Fibroblast of lung (primary cell): ENCODE results near the gene JARID2. TPM values are rescaled to one million over a fixed set of nuclear protein-coding genes. Genes with fewer than 3 reads are reported as not detected.

Experiments
- DNase-seq, 2 donors: peaks; one replicate each; pipeline versions ENCODE4 v3.0.0 to v3.0.0-alpha.2; 2010; ENCODE audit warnings: low read depth in 2 of 2
- H2AFZ ChIP-seq: 2 replicates; pipeline ENCODE4 v1.5.1; 2012; ENCODE audit warnings: low read length, control low read depth, inconsistent platforms
- H3K27ac ChIP-seq: 2 replicates; pipeline ENCODE4 v1.5.1; 2011; ENCODE audit warnings: low read length, control low read depth; ENCODE audit not compliant: insufficient read depth
- H3K27me3 ChIP-seq: 2 replicates; pipeline ENCODE4 v1.5.1; 2011; ENCODE audit warnings: mild to moderate bottlenecking, low read length; ENCODE audit not compliant: control insufficient read depth, insufficient read depth
- H3K36me3 ChIP-seq: 2 replicates; pipeline ENCODE4 v1.5.1; 2011; ENCODE audit warnings: low read length; ENCODE audit not compliant: control insufficient read depth, insufficient read depth
- H3K4me1 ChIP-seq: 2 replicates; pipeline ENCODE4 v1.5.1; 2011; ENCODE audit warnings: low read length; ENCODE audit not compliant: control insufficient read depth, insufficient read depth; ENCODE audit errors: extremely low read depth
- H3K4me2 ChIP-seq: 2 replicates; pipeline ENCODE4 v1.5.1; 2011; ENCODE audit warnings: low read length, control low read depth; ENCODE audit not compliant: insufficient read depth; ENCODE audit errors: extremely low read depth
- H3K4me3 ChIP-seq, 4 experiments: fragments of 200-600 bp in 1 of 4; sonication (generic) in 1 of 4; replicated peaks in 1 of 4; 2 replicates each; pipeline ENCODE4 v1.5.1; 2011 to 2016; ENCODE audit warnings: low read length in 4 of 4, low read depth in 3 of 4, mild to moderate bottlenecking in 3 of 4, control low read depth in 2 of 4, inconsistent platforms in 1 of 4, mixed read lengths in 1 of 4; ENCODE audit not compliant: insufficient read depth in 1 of 4; ENCODE audit errors: control extremely low read depth in 1 of 4
- H3K79me2 ChIP-seq: 2 replicates; pipeline ENCODE4 v1.5.1; 2012; ENCODE audit warnings: mild to moderate bottlenecking, low read length, inconsistent platforms; ENCODE audit not compliant: control insufficient read depth, insufficient read depth
- H3K9ac ChIP-seq: 2 replicates; pipeline ENCODE4 v1.5.1; 2011; ENCODE audit warnings: mild to moderate bottlenecking, low read length, control low read depth; ENCODE audit not compliant: insufficient read depth
- H3K9me3 ChIP-seq: 2 replicates; pipeline ENCODE4 v1.5.1; 2012; ENCODE audit warnings: low read depth, low read length; ENCODE audit not compliant: control insufficient read depth, insufficient read depth
- H4K20me1 ChIP-seq: 2 replicates; pipeline ENCODE4 v1.5.1; 2011; ENCODE audit warnings: low read length; ENCODE audit not compliant: control insufficient read depth, insufficient read depth; ENCODE audit errors: extremely low read depth
- CTCF ChIP-seq, 2 donors: IDR thresholded peaks in 1 of 2; conservative IDR thresholded peaks in 1 of 2; 1 replicate in 1 of 2; 2 replicates in 1 of 2; pipeline ENCODE4 v1.5.1; 2011 to 2012; ENCODE audit warnings: low read length in 2 of 2, control low read depth in 1 of 2, inconsistent platforms in 1 of 2, low read depth in 1 of 2, mild to moderate bottlenecking in 1 of 2
- EZH2 ChIP-seq: IDR thresholded peaks from 2 replicates; pipeline ENCODE4 v1.5.1; 2012; ENCODE audit warnings: low read length, control low read depth, mild to moderate bottlenecking; ENCODE audit errors: missing control alignments
- polyA plus RNA-seq, 2 donors: library from polyadenylated mRNA; depleted of rRNA in 1 of 2; stranded (reverse) in 1 of 2; unstranded in 1 of 2; fragments of >200 nt; gene quantifications; 2 replicates each; pipeline ENCODE4 v1.2.1, GENCODE V29; 2011 to 2012; ENCODE audit warnings: missing spikeins in 1 of 2
- total RNA-seq: library from RNA; depleted of rRNA; stranded (reverse); fragments of >200 nt; gene quantifications from 2 replicates; pipeline ENCODE4 v1.2.1, GENCODE V29; 2014

The JARID2 gene
- total and polyA plus RNA-seq, 2 donors (not counting 1 experiment from before 2014, with no cell fraction given): 5.0 to 8.2 TPM

GRCh38 chr6:15218401-15218800, 27.5 kb upstream of the JARID2 start:
- Histone ChIP-seq H3K27me3 (no peaks in the 10 kb centered on the region), H3K4me1 (no peaks in the 10 kb centered on the region), H3K4me2 (no peak overlapping the region), H3K79me2 (no peaks in the 10 kb centered on the region), H3K27ac (no peak overlapping the region), H3K9me3 (no peaks in the 10 kb centered on the region), H2AFZ (no peak overlapping the region), H3K36me3 (no peaks in the 10 kb centered on the region), H4K20me1 (no peaks in the 10 kb centered on the region), H3K9ac (no peak overlapping the region), H3K4me3 (no peak overlapping the region)
- TF ChIP-seq CTCF (conservative IDR thresholded peaks at IDR 0.05 in 1 of 2, IDR thresholded peaks at IDR 0.05 in 1 of 2; ENCODE audit: low read depth in 1 of 2, low read length in 2 of 2): no peak
- no peak for TF ChIP-seq EZH2
- DNase-seq: no peak

GRCh38 chr6:15220062-15220461, 25.8 kb upstream of the JARID2 start:
- no peak for TF ChIP-seq EZH2
- TF ChIP-seq CTCF (conservative IDR thresholded peaks at IDR 0.05 in 1 of 2, IDR thresholded peaks at IDR 0.05 in 1 of 2; ENCODE audit: low read depth in 1 of 2, low read length in 2 of 2): no peak
- DNase-seq: no peak
- Histone ChIP-seq H3K4me3 (no peak overlapping the region), H3K4me2 (no peak overlapping the region), H3K27ac (no peak overlapping the region), H3K27me3 (no peaks in the 10 kb centered on the region), H4K20me1 (no peaks in the 10 kb centered on the region), H3K9me3 (no peaks in the 10 kb centered on the region), H3K9ac (no peak overlapping the region), H2AFZ (no peak overlapping the region), H3K36me3 (no peaks in the 10 kb centered on the region), H3K79me2 (no peaks in the 10 kb centered on the region), H3K4me1 (no peaks in the 10 kb centered on the region)

- H2AFZ ChIP-seq: no peak overlapping the region
- H3K79me2 ChIP-seq: no peaks in the 10 kb centered on the region
- no peak for DNase-seq
- H3K27me3 ChIP-seq: no peaks in the 10 kb centered on the region
- no peak overlapping the region for H3K27ac ChIP-seq
- TF ChIP-seq EZH2 (no peak), CTCF (conservative IDR thresholded peaks at IDR 0.05 in 1 of 2, IDR thresholded peaks at IDR 0.05 in 1 of 2; ENCODE audit: low read depth in 1 of 2, low read length in 2 of 2) (no peak)
- no peaks in the 10 kb centered on the region for H3K36me3 ChIP-seq
- no peak overlapping the region for H3K4me3 ChIP-seq
- H3K9me3 ChIP-seq: no peaks in the 10 kb centered on the region
- no peak overlapping the region for H3K4me2 ChIP-seq
- H4K20me1 ChIP-seq: no peaks in the 10 kb centered on the region
- H3K9ac ChIP-seq: no peak overlapping the region
- H3K4me1 ChIP-seq: no peaks in the 10 kb centered on the region
Observed at GRCh38 chr6:15227827-15228318, 18.0 kb upstream of the JARID2 start.
